HL-60 (cell line): Measurements from ENCODE around the gene SPTA1.

Experiments used
- DNase-seq, 2 experiments: peaks; one replicate each; pipeline ENCODE4 v3.0.0-alpha.2; 2010 to 2020; ENCODE audit warnings: low read depth in 1 of 2, low spot score in 1 of 2
- H3K27ac ChIP-seq: fragments of 250-450 bp; sonication (Bioruptor Pico); replicated peaks from 2 replicates; pipeline ENCODE4 v1.5.1; 2020; ENCODE audit warnings: mild to moderate bottlenecking, moderate library complexity
- H3K27me3 ChIP-seq: fragments of 250-450 bp; sonication (Bioruptor Pico); 2 replicates; pipeline ENCODE4 v1.5.1; 2021; ENCODE audit warnings: mild to moderate bottlenecking, moderate library complexity; ENCODE audit not compliant: insufficient read depth, poor library complexity, severe bottlenecking
- H3K4me3 ChIP-seq: replicated peaks from 2 replicates; pipeline ENCODE4 v1.5.1; 2011; ENCODE audit warnings: mild to moderate bottlenecking, control low read depth, low read length; ENCODE audit not compliant: insufficient read depth
- GABPA ChIP-seq: IDR thresholded peaks from 2 replicates; pipeline ENCODE4 v1.6.1; 2012; ENCODE audit warnings: low read depth
- POLR2AphosphoS5 ChIP-seq: IDR thresholded peaks from 2 replicates; pipeline ENCODE4 v1.6.1; 2012; ENCODE audit warnings: low read depth
- SPI1 ChIP-seq: IDR thresholded peaks from 2 replicates; pipeline ENCODE4 v1.6.1; 2012; ENCODE audit warnings: low read depth, mild to moderate bottlenecking, borderline replicate concordance
- TF ChIP-seq, protein P1 (sequence below): IDR thresholded peaks from 2 replicates; pipeline ENCODE4 v1.6.1; 2012; ENCODE audit warnings: low read depth; ENCODE audit not compliant: insufficient replicate concordance
- TF ChIP-seq, protein P2 (sequence below): IDR thresholded peaks from one replicate; pipeline ENCODE4 v1.5.1; 2011; ENCODE audit warnings: low read length, control low read depth, inconsistent platforms; ENCODE audit not compliant: insufficient read depth

Gene SPTA1

GRCh38 chr1:158564608-158565007, 121.9 kb downstream of the SPTA1 start:
- DNase-seq, result peak; percentile 25 to 81
- no peaks in the 10 kb centered on the region for H3K27me3 ChIP-seq
- H3K4me3 ChIP-seq, result no peak overlapping the region
- H3K27ac ChIP-seq, result peak overlapping the region; percentile 95
- TF ChIP-seq SPI1 (peak; percentile 97), POLR2AphosphoS5 (no peak)

- peak overlapping the region; percentile 95 for H3K27ac ChIP-seq
- H3K27me3 ChIP-seq, result no peaks in the 10 kb centered on the region
- H3K4me3 ChIP-seq, result no peak overlapping the region
- TF ChIP-seq, protein P1, sequence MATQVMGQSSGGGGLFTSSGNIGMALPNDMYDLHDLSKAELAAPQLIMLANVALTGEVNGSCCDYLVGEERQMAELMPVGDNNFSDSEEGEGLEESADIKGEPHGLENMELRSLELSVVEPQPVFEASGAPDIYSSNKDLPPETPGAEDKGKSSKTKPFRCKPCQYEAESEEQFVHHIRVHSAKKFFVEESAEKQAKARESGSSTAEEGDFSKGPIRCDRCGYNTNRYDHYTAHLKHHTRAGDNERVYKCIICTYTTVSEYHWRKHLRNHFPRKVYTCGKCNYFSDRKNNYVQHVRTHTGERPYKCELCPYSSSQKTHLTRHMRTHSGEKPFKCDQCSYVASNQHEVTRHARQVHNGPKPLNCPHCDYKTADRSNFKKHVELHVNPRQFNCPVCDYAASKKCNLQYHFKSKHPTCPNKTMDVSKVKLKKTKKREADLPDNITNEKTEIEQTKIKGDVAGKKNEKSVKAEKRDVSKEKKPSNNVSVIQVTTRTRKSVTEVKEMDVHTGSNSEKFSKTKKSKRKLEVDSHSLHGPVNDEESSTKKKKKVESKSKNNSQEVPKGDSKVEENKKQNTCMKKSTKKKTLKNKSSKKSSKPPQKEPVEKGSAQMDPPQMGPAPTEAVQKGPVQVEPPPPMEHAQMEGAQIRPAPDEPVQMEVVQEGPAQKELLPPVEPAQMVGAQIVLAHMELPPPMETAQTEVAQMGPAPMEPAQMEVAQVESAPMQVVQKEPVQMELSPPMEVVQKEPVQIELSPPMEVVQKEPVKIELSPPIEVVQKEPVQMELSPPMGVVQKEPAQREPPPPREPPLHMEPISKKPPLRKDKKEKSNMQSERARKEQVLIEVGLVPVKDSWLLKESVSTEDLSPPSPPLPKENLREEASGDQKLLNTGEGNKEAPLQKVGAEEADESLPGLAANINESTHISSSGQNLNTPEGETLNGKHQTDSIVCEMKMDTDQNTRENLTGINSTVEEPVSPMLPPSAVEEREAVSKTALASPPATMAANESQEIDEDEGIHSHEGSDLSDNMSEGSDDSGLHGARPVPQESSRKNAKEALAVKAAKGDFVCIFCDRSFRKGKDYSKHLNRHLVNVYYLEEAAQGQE, result no peak
- no peak for TF ChIP-seq SPI1
- TF ChIP-seq POLR2AphosphoS5, result no peak
- TF ChIP-seq, protein P2, sequence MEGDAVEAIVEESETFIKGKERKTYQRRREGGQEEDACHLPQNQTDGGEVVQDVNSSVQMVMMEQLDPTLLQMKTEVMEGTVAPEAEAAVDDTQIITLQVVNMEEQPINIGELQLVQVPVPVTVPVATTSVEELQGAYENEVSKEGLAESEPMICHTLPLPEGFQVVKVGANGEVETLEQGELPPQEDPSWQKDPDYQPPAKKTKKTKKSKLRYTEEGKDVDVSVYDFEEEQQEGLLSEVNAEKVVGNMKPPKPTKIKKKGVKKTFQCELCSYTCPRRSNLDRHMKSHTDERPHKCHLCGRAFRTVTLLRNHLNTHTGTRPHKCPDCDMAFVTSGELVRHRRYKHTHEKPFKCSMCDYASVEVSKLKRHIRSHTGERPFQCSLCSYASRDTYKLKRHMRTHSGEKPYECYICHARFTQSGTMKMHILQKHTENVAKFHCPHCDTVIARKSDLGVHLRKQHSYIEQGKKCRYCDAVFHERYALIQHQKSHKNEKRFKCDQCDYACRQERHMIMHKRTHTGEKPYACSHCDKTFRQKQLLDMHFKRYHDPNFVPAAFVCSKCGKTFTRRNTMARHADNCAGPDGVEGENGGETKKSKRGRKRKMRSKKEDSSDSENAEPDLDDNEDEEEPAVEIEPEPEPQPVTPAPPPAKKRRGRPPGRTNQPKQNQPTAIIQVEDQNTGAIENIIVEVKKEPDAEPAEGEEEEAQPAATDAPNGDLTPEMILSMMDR, result no peak
- TF ChIP-seq GABPA, result no peak
- DNase-seq, result no peak
Measured at GRCh38 chr1:158563853-158564252, 122.7 kb downstream of the SPTA1 start.
